K562 (cell line): ENCODE data around the gene BORCS5. TPM values are rescaled to one million over a fixed set of nuclear protein-coding genes. Genes with fewer than 3 reads are reported as not detected.
A peak's percentile ranks its signal among the peaks of the same experiment; 100 is the strongest.

Experiments
- ARID4B ChIP-seq: sonication (generic); formaldehyde crosslinking; IDR thresholded peaks from 2 replicates; pipeline ENCODE4 v1.8.0; 2022; ENCODE audit warnings: mild to moderate bottlenecking, missing genetic modification reagents
- CTCF ChIP-seq, 3 experiments: IDR thresholded peaks in 2 of 3; conservative IDR thresholded peaks in 1 of 3; 2 replicates each; pipeline ENCODE4 v1.5.1; 2011 to 2012; ENCODE audit warnings: low read length in 3 of 3, mild to moderate bottlenecking in 3 of 3, control low read depth in 2 of 3, improper control_type of control experiment in 1 of 3, inconsistent platforms in 1 of 3, low read depth in 1 of 3, mixed read lengths in 1 of 3, moderate library complexity in 1 of 3; ENCODE audit not compliant: insufficient read depth in 2 of 3
- EP400 ChIP-seq: fragments of 450-650 bp; IDR thresholded peaks from 2 replicates; pipeline ENCODE4 v1.6.1; 2017; ENCODE audit warnings: antibody characterized with exemption, mild to moderate bottlenecking, moderate library complexity
- HDAC3 ChIP-seq: fragments of 450-650 bp; IDR thresholded peaks from 2 replicates; pipeline ENCODE4 v1.6.1; 2018; ENCODE audit warnings: borderline replicate concordance, mild to moderate bottlenecking, moderate library complexity; ENCODE audit not compliant: partially characterized antibody
- HNRNPLL ChIP-seq: fragments of 200-400 bp; formaldehyde crosslinking; IDR thresholded peaks from 2 replicates; pipeline ENCODE4 v1.6.1; 2017; ENCODE audit warnings: low read length, low read depth, mild to moderate bottlenecking; ENCODE audit not compliant: poor library complexity, severe bottlenecking
- JUN ChIP-seq, 2 experiments: sonication (generic) in 1 of 2; formaldehyde crosslinking in 1 of 2; IDR thresholded peaks; 2 replicates each; pipeline versions ENCODE4 v1.6.1 to v1.8.0; 2012 to 2022; ENCODE audit warnings: borderline replicate concordance in 2 of 2, mild to moderate bottlenecking in 2 of 2, improper control_type of control experiment in 1 of 2, low read depth in 1 of 2, low read length in 1 of 2, missing genetic modification reagents in 1 of 2
- KLF1 ChIP-seq: fragments of 450-650 bp; IDR thresholded peaks from 2 replicates; pipeline ENCODE4 v1.6.1; 2016; ENCODE audit warnings: missing genetic modification characterization, missing compliant biosample characterization
- L3MBTL2 ChIP-seq: fragments of 450-650 bp; IDR thresholded peaks from 2 replicates; pipeline ENCODE4 v1.6.1; 2016; ENCODE audit warnings: mild to moderate bottlenecking, moderate library complexity
- MTA3 ChIP-seq: fragments of 450-650 bp; formaldehyde crosslinking; IDR thresholded peaks from 2 replicates; pipeline ENCODE4 v1.6.1; 2017; ENCODE audit warnings: mild to moderate bottlenecking, borderline replicate concordance
- PCBP1 ChIP-seq: fragments of 200-400 bp; formaldehyde crosslinking; IDR thresholded peaks from 2 replicates; pipeline ENCODE4 v1.6.1; 2018; ENCODE audit warnings: mild to moderate bottlenecking, low read depth, low read length; ENCODE audit not compliant: poor library complexity, severe bottlenecking
- PML ChIP-seq: IDR thresholded peaks from 2 replicates; pipeline ENCODE4 v1.6.1; 2012; ENCODE audit warnings: low read length, inconsistent platforms
- POLR2B ChIP-seq: fragments of 450-650 bp; IDR thresholded peaks from 2 replicates; pipeline ENCODE4 v1.6.1; 2018; ENCODE audit warnings: low read depth; ENCODE audit not compliant: partially characterized antibody
- POLR2G ChIP-seq: fragments of 200-400 bp; formaldehyde crosslinking; IDR thresholded peaks from 2 replicates; pipeline ENCODE4 v1.6.1; 2017; ENCODE audit warnings: low read depth, mild to moderate bottlenecking, antibody characterized with exemption, low read length, moderate library complexity
- TAF1 ChIP-seq: IDR thresholded peaks from 2 replicates; pipeline ENCODE4 v1.6.1; 2011; ENCODE audit warnings: mild to moderate bottlenecking, low read length, moderate library complexity; ENCODE audit not compliant: insufficient read depth, control insufficient read depth, severe bottlenecking; ENCODE audit errors: extremely low read depth
- TBL1XR1 ChIP-seq, 2 experiments: IDR thresholded peaks; 2 replicates each; pipeline ENCODE4 v1.6.1; 2012; ENCODE audit warnings: improper control_type of control experiment in 2 of 2, low read length in 2 of 2, mild to moderate bottlenecking in 1 of 2
- THRA ChIP-seq: fragments of 450-650 bp; IDR thresholded peaks from 2 replicates; pipeline ENCODE4 v1.6.1; 2017; ENCODE audit warnings: mild to moderate bottlenecking, moderate library complexity
- YY1 ChIP-seq, 3 experiments: IDR thresholded peaks; 2 replicates each; pipeline ENCODE4 v1.6.1; 2011; ENCODE audit warnings: low read length in 2 of 3, mild to moderate bottlenecking in 2 of 3, moderate library complexity in 2 of 3, borderline replicate concordance in 1 of 3, control low read depth in 1 of 3, low read depth in 1 of 3; ENCODE audit not compliant: insufficient read depth in 3 of 3, insufficient replicate concordance in 2 of 3, control insufficient read depth in 1 of 3, insufficient read length in 1 of 3; ENCODE audit errors: extremely low read depth in 1 of 3
- polyA plus RNA-seq, 8 experiments: library from polyadenylated mRNA; depleted of rRNA in 4 of 8; stranded (reverse) in 5 of 8; unstranded in 3 of 8; fragments of >200 nt; fragmentation: Nextera tagmentation in 2 of 8; fragmentation: Illumina TruSeq in 1 of 8; extraction: Ambion mirVana in 2 of 8; extraction: Trizol in 1 of 8; gene quantifications; 2 replicates each; pipeline versions ENCODE4 v1.2.1 to v1.2.3, GENCODE V29; 2011 to 2014; ENCODE audit warnings: inconsistent platforms in 1 of 8, missing spikeins in 1 of 8
- total RNA-seq, 7 experiments: library from RNA; depleted of rRNA in 6 of 7; stranded (reverse); fragments of >200 nt in 6 of 7; fragmentation: Illumina TruSeq in 2 of 7; extraction: Trizol in 2 of 7; gene quantifications; 2 replicates each; pipeline versions ENCODE4 v1.2.1 to v1.2.3, GENCODE V29; 2011 to 2021; ENCODE audit warnings: low replicate concordance in 1 of 7

The BORCS5 gene
- total and polyA plus RNA-seq, 9 of the 15 experiments (the other 6 are each of a cell fraction or from before 2014, with no cell fraction given): 0.31 to 12.4 (median 6.6) TPM

- 0 out of 2 replicates have a peak, but pooled peaks have one; percentile 16 for TF ChIP-seq JUN (IDR thresholded peaks at IDR 0.05; ENCODE audit: borderline replicate concordance, low read depth, low read length)
- no peak for TF ChIP-seq JUN (CRISPR knock-in tag; IDR thresholded peaks at IDR 0.05; ENCODE audit: borderline replicate concordance)
- TF ChIP-seq HNRNPLL: peak; percentile 83
- TF ChIP-seq TAF1: peak; percentile 94
- TF ChIP-seq KLF1 (tag): peak; percentile 84
- TF ChIP-seq ARID4B: peak; percentile 75
- 0 out of 2 replicates have a peak, but pooled peaks have one; percentile 43 for TF ChIP-seq L3MBTL2
- peak; percentile 76; the same call in 1 of the 2 replicates for TF ChIP-seq PML
- peak; percentile 63 for TF ChIP-seq PCBP1
- TF ChIP-seq MTA3: peak; percentile 70; the same call in 1 of the 2 replicates
- peak; percentile 83 for TF ChIP-seq POLR2B
- TF ChIP-seq TBL1XR1 (IDR thresholded peaks at IDR 0.05; ENCODE audit: low read length in 2 of 2): 0 out of 4 replicates have a peak, but pooled peaks of 1 of the 2 experiments have one; percentile 12
- no peak for TF ChIP-seq THRA
- TF ChIP-seq CTCF (IDR thresholded peaks at IDR 0.05 in 2 of 3, conservative IDR thresholded peaks at IDR 0.05 in 1 of 3; ENCODE audit: insufficient read depth in 2 of 3, low read depth in 1 of 3, low read length in 3 of 3): peak; percentile 19 to 37 (median 28); a peak in 1 of 6 replicates
- peak; percentile 98 for TF ChIP-seq POLR2G
- peak in 2 of 3 experiments; percentile 58 to 66 for TF ChIP-seq YY1 (IDR thresholded peaks at IDR 0.05; ENCODE audit: borderline replicate concordance in 1 of 3, control insufficient read depth in 1 of 3, extremely low read depth in 1 of 3, insufficient read depth in 3 of 3, insufficient read length in 1 of 3, insufficient replicate concordance in 2 of 3, low read depth in 1 of 3, low read length in 2 of 3)
- peak; percentile 85 for TF ChIP-seq EP400
- no peak for TF ChIP-seq HDAC3
Measured at GRCh38 chr12:12356896-12357718, at the start of gene BORCS5 (continued).
